Frontal cortex (tissue), 4 donors: ENCODE measurements around the gene CNIH1. TPM values are rescaled to one million over a fixed set of nuclear protein-coding genes. Genes with fewer than 3 reads are reported as not detected.

Source experiments
- DNase-seq, 2 donors: peaks; one replicate each; pipeline ENCODE4 v3.0.0; 2012; ENCODE audit warnings: low spot score in 2 of 2
- FAIRE-seq: peaks from 2 replicates; lab custom pipeline; 2012; peaks lifted over from hg19 to GRCh38; lab: Jason Lieb, UNC
- total RNA-seq: library from RNA; depleted of rRNA; stranded (reverse); fragments of >200 nt; gene quantifications from one replicate; pipeline ENCODE4 v1.2.3, GENCODE V29; 2014
- donor health status: control.
- donor health status: control.
- donor health status: control.

The CNIH1 gene
- 41.6 TPM for total RNA-seq

DNA sequence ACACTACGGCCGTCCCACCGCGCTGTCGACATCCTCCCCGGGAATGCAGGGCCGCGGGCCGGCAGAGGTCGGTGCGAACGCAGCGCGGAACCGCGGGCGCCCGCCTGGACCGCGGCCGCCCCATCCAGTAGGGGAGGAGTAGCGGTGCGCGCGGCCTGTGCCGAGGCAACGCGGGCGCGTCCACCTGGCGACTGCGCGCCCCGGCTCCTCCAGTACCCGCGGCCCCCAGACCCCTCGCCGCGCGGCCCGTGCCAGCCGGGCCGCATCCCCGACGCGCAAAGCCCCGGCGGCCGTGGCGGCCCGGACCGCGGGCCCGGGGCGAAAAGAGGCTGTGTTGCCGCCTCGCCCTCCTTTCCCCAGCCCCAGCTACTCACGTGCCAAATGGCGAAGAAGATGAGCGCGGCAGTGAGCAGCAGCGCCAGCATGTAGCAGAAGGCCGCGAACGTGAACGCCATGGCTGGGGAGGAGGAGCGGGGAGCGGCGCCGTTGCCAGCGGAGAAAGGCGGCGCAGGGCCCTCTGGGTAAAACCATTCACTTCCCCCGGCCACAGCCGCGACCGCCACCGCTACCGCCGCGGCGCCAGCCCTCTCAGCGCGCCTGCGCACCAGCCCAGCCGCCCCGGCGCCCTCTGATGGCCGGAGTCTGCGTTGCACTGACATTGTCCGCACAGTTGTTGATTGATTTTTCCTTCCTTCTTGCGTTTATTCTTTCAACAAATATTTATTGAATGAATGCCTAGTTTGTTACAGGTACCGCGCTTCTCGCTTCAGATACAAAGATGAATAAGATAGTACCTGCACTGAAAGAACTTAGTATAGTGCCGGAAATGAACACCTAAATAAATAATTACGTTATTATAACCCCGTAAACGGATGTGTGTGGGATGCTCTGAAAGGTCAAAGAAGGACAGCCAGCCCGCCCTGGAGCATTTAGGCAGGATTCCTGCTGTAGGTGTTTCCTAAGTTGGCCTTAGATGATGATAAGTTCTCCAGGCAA lies at the start of gene CNIH1:
Gene CNIH1 (minus strand): TSS at position 502 of the 996 bp plus-strand sequence. CDS start 47 bp downstream, at position 455.
- FAIRE-seq (no peak), DNase-seq (peak; percentile 96 to 98)

DNA sequence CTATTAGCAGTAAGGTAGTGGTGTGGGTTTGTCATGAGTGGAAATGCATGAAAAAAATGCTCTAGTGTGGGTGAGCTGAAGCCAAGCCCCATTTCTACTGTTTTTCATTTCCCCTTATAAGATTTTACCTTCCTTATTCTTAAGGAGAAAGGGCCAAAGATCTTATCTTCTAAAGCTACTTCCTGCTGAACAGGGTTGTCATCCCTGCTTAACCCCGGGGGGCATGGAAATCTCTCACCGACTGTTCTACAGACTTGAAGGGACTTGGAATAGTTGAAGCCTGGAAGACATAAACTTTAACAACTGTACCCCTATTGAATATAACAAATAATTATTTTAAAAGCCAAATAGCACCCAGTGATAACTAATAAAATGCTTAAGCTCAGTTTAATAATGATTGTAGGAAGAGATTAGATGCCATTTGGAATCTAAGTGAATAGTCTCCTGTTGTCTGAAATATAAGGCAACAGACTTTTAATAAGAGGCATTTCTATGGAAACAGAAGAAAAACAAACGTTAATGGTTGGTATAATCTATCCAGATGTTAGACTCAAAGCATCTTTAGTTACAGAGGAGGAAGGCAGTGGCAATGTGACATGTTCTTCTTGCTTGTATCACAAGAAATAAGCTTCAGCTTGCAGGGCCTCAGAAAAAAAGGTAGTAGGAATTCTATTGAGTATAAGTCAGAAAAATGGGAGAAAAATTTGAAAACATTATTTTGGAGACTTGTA lies 49.4 kb upstream of the CNIH1 start:
- FAIRE-seq (no peak), DNase-seq (no peak)

DNA sequence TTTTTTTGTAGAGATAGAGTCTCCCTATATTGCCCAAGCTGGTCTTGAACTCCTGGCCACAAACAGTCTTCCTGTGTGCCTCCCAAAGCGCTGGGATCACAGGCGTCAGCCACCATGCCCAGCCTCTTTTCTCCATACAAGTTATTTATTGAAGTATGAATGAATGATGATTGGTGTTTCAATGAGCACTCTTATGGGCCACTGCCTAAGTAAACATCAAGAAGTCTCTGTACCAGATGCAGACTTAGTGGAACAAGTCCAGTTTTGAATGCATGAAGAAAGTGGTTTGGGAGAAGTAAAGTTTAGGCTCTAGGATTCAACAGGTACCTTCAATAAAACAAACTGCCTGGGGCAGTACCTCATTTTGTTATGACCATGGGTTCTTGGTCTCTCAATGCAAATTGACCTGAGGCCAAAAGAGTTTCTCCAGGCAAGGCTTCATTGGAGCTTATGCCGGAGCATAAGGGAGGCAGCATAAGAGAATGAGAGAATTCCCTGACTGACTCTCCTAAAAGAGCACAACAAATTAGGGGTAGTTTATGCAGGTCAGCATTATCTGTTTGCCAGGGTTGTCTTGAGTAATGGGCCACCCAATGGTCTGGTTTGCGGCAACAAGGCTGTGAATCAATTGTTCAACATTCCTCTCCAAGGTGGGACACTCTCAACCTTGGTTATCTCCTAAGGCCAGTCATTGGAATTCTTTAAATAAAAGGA lies 48.7 kb upstream of the CNIH1 start:
- no peak for DNase-seq
- no peak for FAIRE-seq

DNA sequence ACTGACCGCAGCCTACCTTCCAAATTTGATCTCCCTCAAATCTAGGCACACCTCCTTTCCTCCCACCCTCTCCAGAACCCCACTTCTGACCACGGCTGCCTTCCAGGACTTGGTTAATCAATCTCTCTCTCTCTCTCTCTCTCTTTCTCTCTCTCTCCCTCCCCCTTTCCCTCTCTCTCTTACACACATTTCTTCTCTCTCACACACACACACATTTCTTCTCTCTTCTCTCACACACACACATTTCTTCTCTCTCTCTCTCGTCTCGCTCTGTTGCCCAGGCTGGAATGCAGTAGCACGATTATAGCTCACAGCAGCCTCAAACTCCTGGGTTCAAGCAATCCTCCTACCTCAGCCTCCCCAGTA lies 48.1 kb upstream of the CNIH1 start:
- DNase-seq, result no peak
- no peak for FAIRE-seq

DNA sequence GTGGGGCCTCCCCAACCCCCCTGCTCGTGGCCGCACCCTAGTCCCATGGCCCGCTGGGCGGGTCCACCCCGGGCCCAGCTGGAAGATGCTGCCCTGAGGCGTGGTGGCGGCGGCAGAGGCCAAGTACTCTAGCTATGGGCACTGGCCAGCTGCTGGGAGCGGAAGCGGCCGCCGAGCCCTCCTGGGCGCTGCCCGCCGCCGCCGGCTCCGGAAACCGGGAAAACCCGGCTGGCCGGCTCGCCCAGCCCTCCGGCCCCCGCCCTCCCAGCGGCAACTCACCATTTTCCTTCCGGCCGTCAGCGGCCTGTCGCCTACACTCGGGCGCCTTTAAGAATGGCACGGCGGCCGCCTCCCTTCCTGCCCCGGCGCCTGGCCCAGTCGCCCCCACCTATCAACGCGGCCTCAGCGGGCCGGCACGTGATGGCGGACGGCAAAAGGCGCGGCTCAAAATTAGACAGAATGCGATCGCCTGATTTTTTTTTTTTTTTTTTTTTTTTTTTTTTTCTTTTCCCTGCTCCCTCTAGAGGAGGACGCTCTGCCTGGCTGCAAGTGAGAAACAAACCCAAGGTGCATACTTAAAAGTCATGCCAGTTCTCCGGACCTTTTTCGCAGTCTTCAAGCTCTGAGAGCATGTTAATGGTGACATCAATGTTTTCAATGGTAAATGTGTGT lies 47.6 kb upstream of the CNIH1 start, which contains the start of gene GMFB:
Gene GMFB (minus strand): TSS at position 335 of the 672 bp plus-strand sequence. CDS start 53 bp downstream, at position 282.
- DNase-seq, result peak; percentile 90 to 93
- no peak for FAIRE-seq

DNA sequence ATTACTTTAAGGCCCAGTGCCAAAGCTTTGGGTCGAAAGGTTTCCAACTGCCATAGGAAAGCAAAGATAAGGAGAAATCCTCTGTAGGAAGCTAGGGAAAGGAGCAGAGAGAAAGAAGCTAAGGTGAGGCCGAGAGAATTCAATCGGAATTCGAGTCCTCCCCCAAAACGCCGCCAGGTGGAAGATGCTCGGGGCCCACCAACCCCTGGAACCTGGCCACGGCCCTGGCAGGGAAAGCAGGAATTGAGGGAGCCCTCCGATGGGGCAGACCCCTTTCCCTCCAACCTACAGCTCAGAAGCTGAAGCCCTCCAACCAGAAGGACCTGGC lies 47.1 kb upstream of the CNIH1 start:
- peak in 1 of 2 donors; percentile 20 for DNase-seq
- FAIRE-seq, result no peak

DNA sequence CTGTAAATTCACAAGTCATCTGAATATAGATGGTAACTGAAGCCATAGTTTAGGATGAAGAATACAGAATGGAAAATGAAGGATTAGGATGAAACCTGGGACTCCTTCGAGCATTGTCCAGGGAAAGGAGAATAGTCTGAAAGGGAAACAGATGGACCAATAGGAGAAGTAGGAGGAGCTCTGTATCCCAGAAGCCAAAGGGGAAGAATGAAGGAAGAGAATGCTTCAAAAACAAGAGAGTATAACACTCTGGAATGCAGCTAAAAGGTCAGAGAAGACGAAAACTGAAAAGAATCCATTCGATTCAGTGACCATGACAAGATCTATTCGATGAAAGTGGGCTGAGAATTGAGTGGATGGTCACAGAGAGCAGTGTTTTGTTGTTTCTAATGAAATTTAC lies 46.6 kb upstream of the CNIH1 start:
- FAIRE-seq (no peak), DNase-seq (peak; percentile 40 to 52)

DNA sequence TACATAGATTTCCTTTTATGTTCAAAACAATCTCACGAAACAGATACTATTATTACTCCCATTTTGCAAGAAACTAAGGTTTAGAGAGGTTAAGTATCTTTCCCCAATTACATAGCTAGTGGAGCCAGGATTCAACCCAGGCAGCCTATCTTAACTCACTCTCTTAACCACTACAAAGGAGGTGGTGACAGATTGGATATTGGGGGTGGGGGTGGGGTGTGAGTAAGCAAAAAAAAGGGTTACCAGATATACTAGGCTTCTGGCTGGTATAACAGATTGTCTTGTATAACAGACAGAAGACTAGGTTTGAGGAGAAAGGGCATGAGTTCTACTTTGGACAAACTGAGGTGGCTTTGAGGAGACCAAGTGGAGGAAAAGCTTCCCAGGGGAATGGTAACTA lies 45.5 kb upstream of the CNIH1 start:
- no peak for DNase-seq
- no peak for FAIRE-seq

DNA sequence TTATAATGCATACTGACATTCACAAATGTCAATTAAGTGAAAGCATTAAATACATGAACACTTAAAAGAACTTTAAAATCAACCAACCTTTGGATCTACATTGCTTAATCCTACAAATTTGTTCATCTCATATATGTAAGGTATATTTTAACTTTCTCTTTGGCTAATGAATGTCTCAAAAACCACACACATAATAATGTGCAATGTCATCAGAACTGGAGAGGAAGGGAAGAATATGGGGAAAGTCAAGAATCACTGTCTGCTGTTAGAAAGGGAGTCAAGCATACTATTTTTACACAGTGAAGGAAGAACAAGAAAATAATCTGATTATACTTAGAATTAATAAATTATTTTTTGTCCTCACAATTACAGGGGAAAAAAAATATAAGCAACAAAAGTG lies 42.7 kb upstream of the CNIH1 start:
- peak; percentile 31 for FAIRE-seq
- DNase-seq, result no peak

DNA sequence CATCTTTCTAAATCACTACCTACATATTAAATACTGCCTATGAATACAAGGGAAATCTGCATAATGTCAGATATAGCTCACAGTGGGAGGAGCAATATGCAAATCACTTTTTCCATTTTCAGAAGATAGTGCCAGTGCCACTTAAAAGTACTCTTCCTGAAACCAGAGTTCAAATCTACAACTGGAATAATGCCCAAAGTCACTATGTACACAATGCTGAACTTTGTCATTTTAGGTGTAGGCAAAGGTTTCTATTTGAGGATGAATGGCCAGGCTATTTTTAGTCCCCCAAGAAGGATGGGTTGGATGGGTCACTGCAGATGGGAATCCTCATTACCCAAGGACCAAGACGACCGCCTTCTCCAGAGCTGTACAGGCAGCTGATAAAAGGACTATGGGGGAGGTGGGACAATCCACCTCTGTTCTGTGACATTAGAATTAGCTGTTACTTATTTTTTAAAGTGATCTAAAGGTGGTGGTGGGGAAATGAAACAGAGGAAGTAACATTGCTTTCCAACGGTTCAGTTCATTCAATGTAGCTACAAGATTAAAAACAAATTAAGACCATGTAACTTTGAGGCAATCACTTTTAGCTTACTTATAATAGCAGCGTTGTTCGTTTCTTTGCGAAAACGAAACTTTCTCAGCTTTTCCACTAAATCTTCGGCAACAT lies 42.0 kb upstream of the CNIH1 start:
- DNase-seq, result no peak
- FAIRE-seq, result no peak

DNA sequence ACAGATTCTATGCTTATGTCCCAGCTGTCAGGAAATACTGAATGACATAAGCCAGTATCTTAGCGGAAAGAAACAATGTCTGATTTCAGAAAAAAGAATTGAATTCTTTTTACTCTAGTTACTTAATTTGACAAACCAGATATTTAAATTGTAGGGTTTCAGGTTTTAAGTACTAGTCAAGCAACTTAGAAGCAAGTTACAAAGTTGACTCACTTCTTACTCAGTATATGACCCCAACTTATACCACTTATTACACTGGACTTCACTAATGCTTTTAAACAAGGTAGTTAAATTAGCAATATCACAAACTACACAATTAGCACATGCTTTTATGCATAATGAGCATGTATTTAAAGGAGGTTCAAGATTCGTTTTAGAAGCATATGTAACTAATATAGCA lies 40.5 kb upstream of the CNIH1 start:
- DNase-seq (no peak), FAIRE-seq (no peak)

DNA sequence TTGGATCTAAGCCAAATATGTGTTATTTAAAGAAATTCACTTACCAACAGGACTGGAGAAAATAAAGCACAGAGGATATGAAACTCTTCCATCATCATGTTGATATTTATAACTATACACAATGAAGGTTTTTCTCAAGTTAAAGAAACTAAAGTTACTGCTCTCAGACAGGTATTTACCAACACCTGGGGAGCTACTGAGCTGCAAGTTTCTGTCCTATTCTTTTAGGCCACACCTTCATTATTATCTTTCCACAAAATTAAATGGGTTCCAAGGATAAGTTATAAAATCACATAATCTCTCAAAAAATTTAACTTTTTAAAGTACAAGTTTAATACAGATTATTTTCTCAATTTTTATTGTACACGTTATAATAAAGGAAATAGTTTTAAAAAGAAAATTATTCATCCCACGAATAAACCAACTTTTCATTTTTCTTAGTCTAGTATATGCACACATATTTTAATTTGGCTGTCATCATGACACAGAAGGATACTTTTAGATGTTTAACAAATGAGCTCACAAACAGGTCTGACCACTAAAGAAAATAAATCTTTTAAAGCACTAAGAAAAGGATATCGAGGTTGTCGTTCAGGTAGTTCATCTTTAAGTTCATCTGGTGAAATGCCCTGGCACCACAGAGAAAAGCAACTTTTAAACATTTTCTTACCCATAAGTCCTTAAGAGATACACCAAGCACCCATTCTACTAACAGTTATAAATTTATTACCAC lies 39.8 kb upstream of the CNIH1 start:
- peak; percentile 73 for FAIRE-seq
- DNase-seq, result no peak

DNA sequence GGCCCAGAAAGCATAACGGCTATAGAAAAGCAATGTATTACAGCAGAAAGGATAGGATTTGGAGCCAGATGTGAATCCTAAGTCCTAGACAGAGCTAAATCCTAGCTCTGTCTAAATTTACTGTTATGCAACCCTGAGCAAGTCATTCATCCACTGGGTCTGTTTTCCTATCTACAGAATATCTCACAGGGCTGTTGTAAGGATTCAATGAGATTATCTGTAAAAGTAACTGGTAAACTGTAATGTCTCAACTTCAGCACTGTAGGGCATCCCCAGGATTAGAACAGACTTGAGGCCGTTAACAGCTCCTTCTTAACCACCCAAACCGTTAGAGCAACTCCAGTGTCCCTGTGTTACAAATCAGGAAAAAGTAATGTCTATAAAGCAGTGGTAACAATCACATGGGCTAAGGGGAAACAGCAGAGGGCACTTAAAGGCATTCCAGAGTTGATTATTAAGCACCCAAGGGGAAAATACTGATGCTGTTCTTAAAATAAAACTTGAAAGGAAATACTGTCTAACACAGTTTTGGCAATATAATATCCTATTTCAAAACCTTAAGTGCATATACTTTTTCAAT lies 37.6 kb upstream of the CNIH1 start:
- DNase-seq, result no peak
- FAIRE-seq, result no peak

DNA sequence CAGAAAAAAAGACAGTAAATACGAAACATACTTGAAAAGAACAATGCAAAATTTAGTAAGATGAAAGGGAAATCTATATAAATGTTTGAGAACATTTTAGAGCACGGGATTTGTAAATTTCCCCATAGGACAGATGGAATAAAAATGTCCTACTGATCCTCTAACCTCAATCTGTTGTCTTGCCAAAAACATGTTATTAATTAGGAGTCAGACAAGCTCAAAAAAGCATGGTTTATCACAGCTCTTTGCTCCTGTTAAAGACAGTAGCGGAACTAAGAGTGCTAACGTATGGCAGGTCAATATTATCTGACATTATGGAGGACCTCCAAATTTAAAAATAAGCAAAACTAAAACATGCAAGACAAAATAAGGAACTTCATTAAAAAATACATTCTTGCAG lies 34.7 kb upstream of the CNIH1 start:
- FAIRE-seq (no peak), DNase-seq (no peak)

DNA sequence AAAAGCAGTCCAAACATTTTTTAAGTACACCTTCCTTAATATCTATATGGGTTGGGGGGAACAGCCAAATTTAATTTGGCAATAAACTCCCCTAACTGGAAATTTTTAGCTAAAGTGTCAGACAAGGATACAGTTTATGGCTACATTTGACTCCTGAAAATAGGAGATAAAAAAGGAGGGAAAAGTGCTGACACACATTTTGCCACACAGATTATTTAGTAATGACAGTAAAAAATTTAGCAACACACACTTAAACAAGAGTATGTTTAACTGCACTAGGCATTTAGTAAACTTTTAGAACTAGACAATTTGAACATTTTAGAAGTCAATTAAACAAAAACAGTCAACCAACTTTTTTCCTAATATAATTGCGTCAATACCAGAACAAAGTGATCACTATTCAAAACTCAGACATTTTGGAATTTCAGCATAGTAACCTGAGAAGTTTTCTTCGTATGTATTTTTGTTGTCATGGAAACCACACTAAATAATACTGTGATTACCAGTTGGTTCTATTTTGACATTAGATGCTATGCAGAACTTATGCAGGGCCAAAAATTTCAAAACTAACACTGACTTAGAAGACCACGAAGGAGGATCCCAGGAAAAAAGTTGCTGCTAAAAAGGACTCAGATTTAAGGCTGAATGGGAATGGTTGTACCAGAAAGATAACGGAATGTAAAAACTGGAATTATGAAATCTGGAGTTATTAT lies 34.2 kb upstream of the CNIH1 start:
- FAIRE-seq (no peak), DNase-seq (no peak)

DNA sequence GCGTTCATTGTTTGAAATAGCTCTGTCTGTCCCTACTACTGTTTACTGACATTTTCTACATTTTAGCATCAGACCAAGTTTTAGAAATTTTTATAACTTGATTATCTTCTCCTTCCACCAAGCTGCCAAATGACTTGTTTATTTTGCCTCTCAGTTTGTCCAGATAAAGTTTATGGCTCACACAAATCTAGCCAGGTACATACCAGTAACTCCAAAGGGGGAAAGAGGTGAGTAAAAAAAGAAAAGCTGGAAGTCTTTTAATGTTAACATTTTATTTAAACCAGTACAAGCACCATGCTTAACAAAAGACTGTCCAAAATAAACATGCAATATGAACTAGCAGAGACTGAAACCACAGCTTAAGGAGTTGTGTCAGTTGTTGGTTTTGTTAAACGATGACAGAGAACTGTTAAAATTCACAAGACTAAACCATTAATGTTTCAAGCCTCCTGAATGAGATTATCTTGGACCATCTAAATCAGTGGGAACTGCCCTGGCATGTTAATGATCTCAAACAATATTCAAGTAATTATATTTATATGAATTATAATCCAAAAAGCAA lies 33.1 kb upstream of the CNIH1 start:
- FAIRE-seq, result no peak
- no peak for DNase-seq

DNA sequence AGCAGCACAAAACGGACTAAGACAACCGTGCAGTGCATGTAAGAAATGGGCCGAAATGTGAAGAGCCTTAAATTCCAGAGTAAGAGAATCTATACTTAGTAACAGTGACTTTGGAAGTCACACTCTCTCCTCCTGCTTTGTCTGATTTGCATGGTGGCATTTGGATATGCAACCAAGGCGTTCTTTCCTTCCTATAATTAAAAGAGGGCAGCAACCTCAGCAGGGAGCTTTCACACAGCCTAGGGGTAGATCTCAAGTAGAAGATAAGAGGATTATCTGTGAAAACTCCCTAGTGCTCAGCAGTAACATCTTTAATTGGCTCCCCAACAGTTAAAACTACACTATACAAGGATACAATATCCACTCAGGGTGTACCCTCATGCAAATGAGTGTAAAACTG lies 31.1 kb upstream of the CNIH1 start:
- no peak for FAIRE-seq
- DNase-seq, result no peak
